GM12878 (cell line): Measurements from ENCODE around the gene NCF4. TPM values are rescaled to one million over a fixed set of nuclear protein-coding genes. Genes with fewer than 3 reads are reported as not detected.

ENCODE experiments used
- ATF2 ChIP-seq: IDR thresholded peaks from 2 replicates; pipeline ENCODE4 v1.6.1; 2012; ENCODE audit warnings: low read length, inconsistent platforms
- ATF7 ChIP-seq: fragments of 450-650 bp; IDR thresholded peaks from 2 replicates; pipeline ENCODE4 v1.6.1; 2016; ENCODE audit warnings: low read depth, mild to moderate bottlenecking
- BHLHE40 ChIP-seq, 2 experiments: fragments of 450-650 bp in 1 of 2; IDR thresholded peaks; 2 replicates each; pipeline ENCODE4 v1.6.1; 2011 to 2017; ENCODE audit warnings: low read depth in 2 of 2, borderline replicate concordance in 1 of 2, improper control_type of control experiment in 1 of 2, low read length in 1 of 2, mild to moderate bottlenecking in 1 of 2
- CBFB ChIP-seq: IDR thresholded peaks from 2 replicates; pipeline ENCODE4 v1.6.1; 2016; ENCODE audit warnings: antibody characterized with exemption, low read depth
- CEBPB ChIP-seq, 2 experiments: fragments of 150-350 bp in 1 of 2; IDR thresholded peaks; 2 replicates each; pipeline ENCODE4 v1.6.1; 2012 to 2014; ENCODE audit warnings: low read depth in 2 of 2, low read length in 2 of 2, borderline replicate concordance in 1 of 2, inconsistent platforms in 1 of 2
- CHD4 ChIP-seq: fragments of 200-600 bp; sonication (generic); IDR thresholded peaks from 2 replicates; pipeline ENCODE4 v1.6.1; 2016; ENCODE audit warnings: mild to moderate bottlenecking
- CTCF ChIP-seq, 3 experiments: IDR thresholded peaks in 2 of 3; conservative IDR thresholded peaks in 1 of 3; 2 replicates each; pipeline ENCODE4 v1.5.1; 2011; ENCODE audit warnings: low read depth in 3 of 3, low read length in 3 of 3, mild to moderate bottlenecking in 3 of 3, control low read depth in 2 of 3, moderate library complexity in 2 of 3, inconsistent platforms in 1 of 3, mixed read lengths in 1 of 3; ENCODE audit not compliant: control insufficient read depth in 2 of 3, insufficient read depth in 1 of 3; ENCODE audit errors: extremely low read depth in 1 of 3
- EED ChIP-seq: sonication (generic); IDR thresholded peaks from 2 replicates; pipeline ENCODE4 v1.6.1; 2016; ENCODE audit warnings: antibody characterized with exemption, low read depth
- ESRRA ChIP-seq: IDR thresholded peaks from 2 replicates; pipeline ENCODE4 v1.6.1; 2012; ENCODE audit warnings: mild to moderate bottlenecking, low read length, improper control_type of control experiment
- EZH2 ChIP-seq: IDR thresholded peaks from 2 replicates; pipeline ENCODE4 v1.6.1; 2012; ENCODE audit warnings: low read depth, mild to moderate bottlenecking, control low read depth, inconsistent platforms, low read length, borderline replicate concordance; ENCODE audit not compliant: control insufficient read depth
- FOXM1 ChIP-seq: IDR thresholded peaks from 2 replicates; pipeline ENCODE4 v1.6.1; 2012; ENCODE audit warnings: low read depth, mild to moderate bottlenecking, inconsistent platforms, low read length, moderate library complexity
- IKZF1 ChIP-seq: fragments of 450-650 bp; conservative IDR thresholded peaks from 2 replicates; pipeline ENCODE4 v1.6.1; 2017; ENCODE audit warnings: antibody characterized with exemption, mild to moderate bottlenecking
- IKZF2 ChIP-seq, 2 experiments: fragments of 450-650 bp; IDR thresholded peaks; 2 replicates each; pipeline ENCODE4 v1.6.1; 2017; ENCODE audit warnings: mild to moderate bottlenecking in 2 of 2, moderate library complexity in 2 of 2
- JUNB ChIP-seq: IDR thresholded peaks from 2 replicates; pipeline ENCODE4 v1.6.1; 2016; ENCODE audit warnings: antibody characterized with exemption, mild to moderate bottlenecking
- MYB ChIP-seq: fragments of 150-350 bp; IDR thresholded peaks from 2 replicates; pipeline ENCODE4 v1.6.1; 2014; ENCODE audit warnings: mild to moderate bottlenecking, low read depth, low read length, borderline replicate concordance
- NR2F1 ChIP-seq: fragments of 450-650 bp; conservative IDR thresholded peaks from 2 replicates; pipeline ENCODE4 v1.6.1; 2017; ENCODE audit warnings: mild to moderate bottlenecking
- NRF1 ChIP-seq: conservative IDR thresholded peaks from 2 replicates; pipeline ENCODE4 v1.6.1; 2011; ENCODE audit warnings: mild to moderate bottlenecking, low read depth, low read length, improper control_type of control experiment
- POLR2AphosphoS5 ChIP-seq: IDR thresholded peaks from 2 replicates; pipeline ENCODE4 v1.6.1; 2011; ENCODE audit warnings: mild to moderate bottlenecking, low read length, inconsistent platforms
- RELA ChIP-seq: fragments of 450-650 bp; IDR thresholded peaks from 2 replicates; pipeline ENCODE4 v1.8.0; 2014; ENCODE audit warnings: borderline replicate concordance; ENCODE audit not compliant: partially characterized antibody
- RELB ChIP-seq: fragments of 450-650 bp; IDR thresholded peaks from 2 replicates; pipeline ENCODE4 v1.6.1; 2017; ENCODE audit warnings: low read depth, mild to moderate bottlenecking, moderate library complexity
- TARDBP ChIP-seq: IDR thresholded peaks from 2 replicates; pipeline ENCODE4 v1.6.1; 2016; ENCODE audit warnings: borderline replicate concordance
- TCF3 ChIP-seq: IDR thresholded peaks from 2 replicates; pipeline ENCODE4 v1.6.1; 2012; ENCODE audit warnings: low read depth, mild to moderate bottlenecking, low read length, borderline replicate concordance; ENCODE audit not compliant: insufficient read depth
- TCF7 ChIP-seq: IDR thresholded peaks from 2 replicates; pipeline ENCODE4 v1.6.1; 2014; ENCODE audit warnings: antibody characterized with exemption, borderline replicate concordance
- polyA plus RNA-seq, 11 experiments: library from polyadenylated mRNA; depleted of rRNA in 4 of 11; unstranded in 6 of 11; stranded (reverse) in 5 of 11; fragments of >200 nt; fragmentation: Nextera tagmentation in 4 of 11; fragmentation: Illumina TruSeq in 1 of 11; extraction: Ambion mirVana in 4 of 11; extraction: Trizol in 1 of 11; gene quantifications; 1 replicate in 1 of 11; 2 replicates in 10 of 11; pipeline versions ENCODE4 v1.2.1 to v1.2.3, GENCODE V29; 2011 to 2016; ENCODE audit warnings: inconsistent platforms in 2 of 11, missing spikeins in 2 of 11, low read depth in 1 of 11
- total RNA-seq, 4 experiments: library from RNA; depleted of rRNA in 3 of 4; stranded (reverse); fragments of >200 nt in 3 of 4; fragmentation: Illumina TruSeq in 1 of 4; extraction: Trizol in 1 of 4; gene quantifications; 2 replicates each; pipeline versions ENCODE4 v1.2.1 to v1.2.3, GENCODE V29; 2013 to 2021
- TF ChIP-seq, protein P1 (sequence below): IDR thresholded peaks from 2 replicates; pipeline ENCODE4 v1.6.1; 2011; ENCODE audit warnings: low read depth, mild to moderate bottlenecking, low read length, moderate library complexity, borderline replicate concordance; ENCODE audit errors: extremely low read depth

The NCF4 gene
- total and polyA plus RNA-seq, 10 of the 15 experiments (the other 5 are each of a cell fraction or from before 2014, with no cell fraction given): 22.9 to 136 (median 72.5) TPM

DNA sequence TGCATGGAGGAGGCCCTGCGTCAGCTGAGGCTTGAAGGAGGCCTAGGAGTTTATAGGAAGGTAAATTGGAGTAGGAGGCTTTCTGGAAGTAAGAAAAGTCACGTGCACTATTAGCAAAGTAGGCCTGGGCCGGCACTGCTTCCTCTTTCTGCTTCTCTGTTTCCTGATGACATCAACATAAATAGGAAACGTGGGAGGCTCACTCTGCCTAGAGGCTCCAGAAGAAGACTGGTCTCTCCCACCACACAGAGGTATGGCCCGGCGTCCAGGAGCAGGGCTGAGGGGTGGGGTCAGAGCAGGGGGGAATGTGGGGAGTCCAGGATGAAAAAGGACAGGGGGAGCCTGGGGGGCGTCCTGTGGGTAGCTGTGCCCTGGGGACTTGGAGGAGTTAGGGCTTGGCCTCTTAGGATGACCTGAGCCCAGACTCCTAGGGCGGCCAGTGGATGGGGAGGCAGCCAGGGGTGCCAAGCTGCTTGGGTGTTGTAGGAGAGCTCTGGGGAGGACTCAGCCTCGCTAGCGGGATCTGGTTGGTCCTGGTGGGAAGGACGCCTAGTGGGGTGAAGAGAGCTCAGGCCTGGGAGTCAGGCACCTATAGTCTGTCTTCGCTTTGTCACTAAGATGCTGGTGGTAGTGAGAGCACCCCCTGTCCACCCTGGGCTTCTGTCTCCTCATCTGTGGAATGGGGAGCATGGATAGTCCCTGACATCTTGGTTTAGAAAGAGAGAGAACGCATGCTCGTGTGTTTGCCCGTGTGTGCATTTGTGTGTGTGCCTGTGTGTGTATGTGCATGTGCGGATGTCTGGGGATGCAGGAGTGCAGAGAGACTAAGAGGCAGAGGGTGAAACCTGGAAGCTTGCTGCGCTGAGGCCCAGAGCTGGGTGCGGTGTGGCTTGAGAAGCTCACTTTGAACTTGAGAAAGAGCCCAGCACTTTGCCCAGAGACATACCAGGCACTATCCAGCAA, 52.9 kb downstream of the NCF4 start, which contains the start of gene CSF2RB (continued):
- TF ChIP-seq RELB: no peak
- no peak for TF ChIP-seq CEBPB (IDR thresholded peaks at IDR 0.05; ENCODE audit: borderline replicate concordance in 1 of 2, low read depth in 2 of 2, low read length in 2 of 2)
- TF ChIP-seq POLR2AphosphoS5: peak; percentile 49; the same call in 1 of the 2 replicates
- TF ChIP-seq IKZF1: peak; percentile 84
- no peak for TF ChIP-seq MYB
- TF ChIP-seq NR2F1: no peak
- TF ChIP-seq, protein P1, sequence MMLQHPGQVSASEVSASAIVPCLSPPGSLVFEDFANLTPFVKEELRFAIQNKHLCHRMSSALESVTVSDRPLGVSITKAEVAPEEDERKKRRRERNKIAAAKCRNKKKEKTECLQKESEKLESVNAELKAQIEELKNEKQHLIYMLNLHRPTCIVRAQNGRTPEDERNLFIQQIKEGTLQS: peak; percentile 21; the same call in 1 of the 2 replicates
- no peak for TF ChIP-seq ESRRA
- no peak for TF ChIP-seq CHD4
- TF ChIP-seq RELA: no peak
- no peak for TF ChIP-seq NRF1
- no peak for TF ChIP-seq TARDBP
- TF ChIP-seq TCF3: no peak
- no peak for TF ChIP-seq CTCF (IDR thresholded peaks at IDR 0.05 in 2 of 3, conservative IDR thresholded peaks at IDR 0.05 in 1 of 3; ENCODE audit: control insufficient read depth in 2 of 3, extremely low read depth in 1 of 3, insufficient read depth in 1 of 3, low read depth in 3 of 3, low read length in 3 of 3)
- no peak for TF ChIP-seq TCF7
- no peak for TF ChIP-seq EZH2
- TF ChIP-seq IKZF2 (IDR thresholded peaks at IDR 0.05): peak; percentile 21 to 59; a peak in 3 of 4 replicates
- TF ChIP-seq ATF7: peak; percentile 91
- TF ChIP-seq EED: peak; percentile 50; the same call in 1 of the 2 replicates
- TF ChIP-seq CBFB: no peak
- peak; percentile 87 to 93 for TF ChIP-seq BHLHE40 (IDR thresholded peaks at IDR 0.05; ENCODE audit: borderline replicate concordance in 1 of 2, low read depth in 2 of 2, low read length in 1 of 2)
- TF ChIP-seq JUNB: no peak
- TF ChIP-seq ATF2: peak; percentile 54; the same call in 1 of the 2 replicates
- TF ChIP-seq FOXM1: no peak
